T-cell (primary cell): ENCODE measurements around the gene SMIM29. TPM values are rescaled to one million over a fixed set of nuclear protein-coding genes. Genes with fewer than 3 reads are reported as not detected.
A peak's percentile ranks its signal among the peaks of the same experiment; 100 is the strongest.

ENCODE experiments used
- ATAC-seq, 4 experiments: fragments of 200-7000 bp in 3 of 4; fragments of 150-1000 bp in 1 of 4; cut with Tn5 transposase; replicated peaks in 1 of 4; 1 replicate in 3 of 4; 2 replicates in 1 of 4; pipeline ENCODE4 v1.10.0; 2021; ENCODE audit warnings: moderate library complexity in 3 of 4, mild to moderate bottlenecking in 2 of 4, moderate number of reproducible peaks in 1 of 4
- CTCF ChIA-PET, 2 donors: fragments of 300-600 bp; sonication (Branson Sonifier 250); formaldehyde crosslinking; loops; one replicate each; lab custom pipeline; 2022; ENCODE audit warnings: antibody characterized with exemption in 2 of 2; lab: Charles Lee
- POLR2A ChIA-PET, 2 donors: fragments of 300-600 bp; sonication (Branson Sonifier 250); formaldehyde crosslinking; loops; one replicate each; lab custom pipeline; 2022; ENCODE audit warnings: antibody characterized with exemption in 2 of 2; lab: Charles Lee
- DNase-seq, 35 experiments: peaks; one replicate each; pipeline versions ENCODE4 v3.0.0 to v3.0.0-alpha.2; 2013 to 2023
- H3K27ac ChIP-seq: one replicate; pipeline ENCODE4 v1.5.1; 2013; ENCODE audit warnings: low read length
- H3K27me3 ChIP-seq, 2 experiments: replicated peaks in 1 of 2; 1 replicate in 1 of 2; 2 replicates in 1 of 2; pipeline versions ENCODE4 v1.6.1 to v1.7.0; 2013; ENCODE audit warnings: low read length in 1 of 2, mixed read lengths in 1 of 2; ENCODE audit not compliant: control insufficient read depth in 2 of 2, insufficient read depth in 2 of 2; ENCODE audit errors: extremely low read depth in 1 of 2
- H3K36me3 ChIP-seq, 2 donors: 1 replicate in 1 of 2; 2 replicates in 1 of 2; pipeline versions ENCODE4 v1.6.1 to v1.7.0; 2013; ENCODE audit warnings: low read length in 1 of 2; ENCODE audit not compliant: control insufficient read depth in 2 of 2, insufficient read depth in 1 of 2; ENCODE audit errors: extremely low read depth in 1 of 2
- H3K4me1 ChIP-seq, 2 experiments: 1 replicate in 1 of 2; 2 replicates in 1 of 2; pipeline versions ENCODE4 v1.6.1 to v1.7.0; 2013; ENCODE audit warnings: low read length in 2 of 2, mixed read lengths in 1 of 2; ENCODE audit not compliant: insufficient read depth in 2 of 2, control insufficient read depth in 1 of 2; ENCODE audit errors: extremely low read depth in 1 of 2
- H3K4me3 ChIP-seq, 2 donors: 1 replicate in 1 of 2; 2 replicates in 1 of 2; pipeline versions ENCODE4 v1.5.1 to v1.7.0; 2013; ENCODE audit warnings: mild to moderate bottlenecking in 2 of 2, low read length in 1 of 2, moderate library complexity in 1 of 2; ENCODE audit not compliant: control insufficient read depth in 1 of 2; ENCODE audit errors: extremely low read depth in 1 of 2
- H3K9me3 ChIP-seq: 2 replicates; pipeline ENCODE4 v1.7.0; 2013
- H3K27ac Mint-ChIP-seq, 2 donors: one replicate each; pipeline ENCODE4 v1.8.0; 2020 to 2021; ENCODE audit warnings: mild to moderate bottlenecking in 2 of 2, mixed read lengths in 2 of 2
- H3K27me3 Mint-ChIP-seq, 2 donors: one replicate each; pipeline ENCODE4 v1.8.0; 2021 to 2022; ENCODE audit warnings: mixed read lengths in 2 of 2
- H3K36me3 Mint-ChIP-seq: one replicate; pipeline ENCODE4 v1.8.0; 2021; ENCODE audit warnings: mixed read lengths
- H3K4me1 Mint-ChIP-seq, 3 donors: one replicate each; pipeline ENCODE4 v1.8.0; 2020 to 2022; ENCODE audit warnings: mixed read lengths in 3 of 3, mild to moderate bottlenecking in 1 of 3
- H3K4me3 Mint-ChIP-seq, 3 donors: one replicate each; pipeline ENCODE4 v1.8.0; 2020 to 2022; ENCODE audit warnings: mild to moderate bottlenecking in 3 of 3, mixed read lengths in 3 of 3, moderate library complexity in 3 of 3
- H3K9me3 Mint-ChIP-seq, 3 donors: one replicate each; pipeline ENCODE4 v1.8.0; 2020 to 2022; ENCODE audit warnings: mixed read lengths in 3 of 3
- WGBS: methylation state at CpG from one replicate; pipeline ENCODE4 v1.1.5; 2013; ENCODE audit warnings: missing lambda C conversion rate; ENCODE audit not compliant: insufficient coverage; 5-methylcytosine and 5-hydroxymethylcytosine counted together
- total RNA-seq, 35 experiments: library from RNA in 6 of 35; stranded (reverse) in 6 of 35; fragments of 120-200 nt in 1 of 35; gene quantifications; one replicate each; pipeline versions ENCODE4 v1.2.1 to v1.2.4 and lab custom pipeline; 2013 to 2026

Gene SMIM29
- total RNA-seq, 5 donors from 2014 or later (not counting 1 experiment from before 2014, with no cell fraction given): 16.4 to 33.8 (median 30.5) TPM

DNA sequence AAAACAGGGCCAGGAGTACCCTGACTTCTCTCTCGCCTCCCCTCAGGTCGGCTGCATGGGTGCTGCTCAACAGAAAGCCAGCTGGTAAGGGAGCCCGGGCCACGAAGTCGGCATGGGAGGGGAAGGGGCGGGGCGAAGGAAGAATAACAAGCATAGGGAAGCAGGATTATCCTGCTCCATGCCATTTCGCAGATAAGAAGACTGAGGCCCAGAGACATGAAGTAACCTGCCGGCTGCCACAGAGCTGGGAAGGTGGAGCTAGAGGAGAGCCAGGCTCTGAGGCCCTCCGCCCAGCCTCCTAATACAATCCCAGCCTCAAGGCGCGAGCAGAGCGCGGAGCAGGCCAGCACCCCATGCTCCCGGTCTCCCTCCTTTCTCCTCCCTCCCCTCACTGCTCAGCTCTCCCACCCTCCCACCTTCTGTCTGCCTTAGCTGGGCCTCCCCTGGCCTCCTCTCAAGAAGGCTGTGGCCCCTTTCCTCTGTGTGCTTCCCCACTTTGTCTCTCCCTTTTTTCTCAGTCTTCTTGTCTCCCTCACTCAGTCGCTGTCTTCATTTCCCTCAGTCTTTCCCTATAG lies 25.3 kb downstream of the SMIM29 start:
- Mint-ChIP-seq H3K4me1 (peaks cover 12 to 30% (median 21%) of the 10 kb centered on the region in 3 donors), H3K9me3 (no peaks in the 10 kb centered on the region), H3K4me3 (peak overlapping the region in 2 of 3 donors; percentile 58 to 60), H3K27me3 (no peaks in the 10 kb centered on the region), H3K36me3 (no peaks in the 10 kb centered on the region), H3K27ac (peak overlapping the region; percentile 91)
- ChIA-PET CTCF (interaction anchor here (0.6 to 1.6 kb wide), 10 partner anchors 13 to 449 kb away, joined by 3 to 14 read pairs (median 3); partner anchors contain the start of genes HMGA1 (in 1 of the 2) and SMIM29 (in 1 of the 2)), POLR2A (interaction anchor here in 1 of 2 donors (1.0 to 1.3 kb wide), 2 partner anchors 13 to 41 kb away, joined by 5 to 10 read pairs; partner anchors contain the start of gene HMGA1)
- DNase-seq: no peak
- H3K4me1 ChIP-seq: peaks cover 9 to 13% of the 10 kb centered on the region in 2 experiments
- no peaks in the 10 kb centered on the region for H3K27me3 ChIP-seq
- 59% methylated on average over 9 of the region's 16 CpGs for WGBS
- no peak for ATAC-seq
- H3K9me3 ChIP-seq: no peaks in the 10 kb centered on the region
- no peaks in the 10 kb centered on the region for H3K36me3 ChIP-seq
- H3K27ac ChIP-seq: peak overlapping the region; percentile 75
- no peak overlapping the region for H3K4me3 ChIP-seq

DNA sequence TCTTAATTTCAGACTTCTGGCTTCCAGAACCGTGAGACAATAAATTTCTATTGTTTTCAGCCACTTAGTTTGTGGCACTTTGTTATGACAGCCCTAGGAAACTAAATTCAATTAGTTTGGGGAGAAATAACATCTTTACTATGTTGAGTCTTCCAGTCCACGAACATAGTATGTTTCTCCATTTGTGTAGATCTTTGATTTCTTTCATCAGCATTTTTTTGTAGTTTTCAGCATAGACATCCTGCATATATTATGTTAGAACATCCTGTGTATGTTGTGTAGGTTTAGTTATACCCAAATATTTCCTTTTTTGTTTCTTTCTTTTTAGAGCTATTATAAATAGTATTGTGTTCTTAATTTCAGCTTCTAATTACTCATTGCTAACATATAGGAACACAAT lies 30.1 kb downstream of the SMIM29 start:
- H3K4me1 Mint-ChIP-seq: peaks cover 11 to 15% (median 11%) of the 10 kb centered on the region in 3 donors
- H3K27ac Mint-ChIP-seq: peak overlapping the region in 1 of 2 donors; percentile 13
- DNase-seq (no peak), ATAC-seq (no peak)
- peaks cover 5 to 6% of the 10 kb centered on the region in 2 experiments for H3K4me1 ChIP-seq
- no peak overlapping the region for H3K27ac ChIP-seq
- no peaks in the 10 kb centered on the region for H3K36me3 ChIP-seq
- H3K4me3 Mint-ChIP-seq: no peak overlapping the region
- H3K9me3 Mint-ChIP-seq: no peaks in the 10 kb centered on the region
- H3K27me3 Mint-ChIP-seq: no peaks in the 10 kb centered on the region
- H3K36me3 Mint-ChIP-seq: no peaks in the 10 kb centered on the region
- H3K4me3 ChIP-seq: no peak overlapping the region
- ChIA-PET CTCF (interaction anchor here in 1 of 2 donors (0.6 to 0.7 kb wide), 2 partner anchors 200 to 407 kb away, joined by 3 to 4 read pairs; no protein-coding TSS in a partner anchor), POLR2A (no interaction called here)
- WGBS: no CpG with 5 or more reads among the region's 2 CpGs
- H3K9me3 ChIP-seq: no peaks in the 10 kb centered on the region
- no peaks in the 10 kb centered on the region for H3K27me3 ChIP-seq

- Mint-ChIP-seq H3K9me3 (no peaks in the 10 kb centered on the region), H3K4me3 (no peak overlapping the region), H3K4me1 (peaks cover 5 to 6% (median 6%) of the 10 kb centered on the region in 3 donors), H3K27ac (no peak overlapping the region), H3K27me3 (no peaks in the 10 kb centered on the region), H3K36me3 (no peaks in the 10 kb centered on the region)
- ATAC-seq (no peak), DNase-seq (no peak)
- WGBS: 100% methylated on average over 1 of the region's 4 CpGs
- ChIA-PET POLR2A (no interaction called here), CTCF (no interaction called here)
- Histone ChIP-seq H3K27me3 (no peaks in the 10 kb centered on the region), H3K36me3 (no peaks in the 10 kb centered on the region), H3K27ac (no peak overlapping the region), H3K9me3 (no peaks in the 10 kb centered on the region), H3K4me3 (no peak overlapping the region), H3K4me1 (peaks cover 0 to 5% of the 10 kb centered on the region in 2 experiments)
These were observed 35.0 kb downstream of the SMIM29 start for GRCh38 chr6:34213772-34214171.

DNA sequence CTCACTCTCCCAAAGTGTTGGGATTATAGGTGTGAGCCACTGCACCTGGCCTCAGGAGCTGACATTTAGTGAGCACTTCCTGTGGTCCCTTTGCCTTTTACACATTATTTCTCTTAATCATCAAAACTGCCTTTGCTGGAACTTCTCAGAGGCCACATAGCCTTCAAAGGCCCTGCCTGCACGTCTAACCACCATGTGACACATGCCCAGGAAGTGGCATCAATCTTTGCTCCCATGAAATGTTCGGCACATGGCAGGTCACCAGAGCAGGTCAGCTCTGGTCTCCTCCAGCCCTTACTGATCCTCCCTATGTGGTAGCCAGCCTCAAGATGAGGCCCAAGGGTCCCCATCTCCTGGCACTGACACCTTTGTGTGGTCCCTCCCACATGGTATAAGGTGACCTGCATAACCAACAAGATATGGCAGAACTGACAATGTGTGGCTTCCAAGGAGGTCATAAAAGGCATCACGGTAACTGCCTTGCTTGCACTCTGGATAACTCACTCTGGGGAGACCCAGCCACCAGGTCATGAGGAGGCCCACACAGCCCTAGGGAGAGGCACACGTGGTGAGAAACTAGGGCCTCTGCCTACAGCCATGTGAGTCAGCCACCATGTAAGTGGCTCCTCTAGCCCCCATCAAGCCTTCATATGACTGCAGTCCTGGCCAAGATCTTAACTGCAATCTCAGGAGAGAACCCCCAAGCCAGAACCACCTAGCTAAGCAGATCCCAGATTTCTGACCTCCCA lies 40.9 kb downstream of the SMIM29 start:
- POLR2A ChIA-PET: no interaction called here
- ATAC-seq: peak in 1 of 4 experiments; percentile 20
- H3K4me3 Mint-ChIP-seq: no peak overlapping the region

DNA sequence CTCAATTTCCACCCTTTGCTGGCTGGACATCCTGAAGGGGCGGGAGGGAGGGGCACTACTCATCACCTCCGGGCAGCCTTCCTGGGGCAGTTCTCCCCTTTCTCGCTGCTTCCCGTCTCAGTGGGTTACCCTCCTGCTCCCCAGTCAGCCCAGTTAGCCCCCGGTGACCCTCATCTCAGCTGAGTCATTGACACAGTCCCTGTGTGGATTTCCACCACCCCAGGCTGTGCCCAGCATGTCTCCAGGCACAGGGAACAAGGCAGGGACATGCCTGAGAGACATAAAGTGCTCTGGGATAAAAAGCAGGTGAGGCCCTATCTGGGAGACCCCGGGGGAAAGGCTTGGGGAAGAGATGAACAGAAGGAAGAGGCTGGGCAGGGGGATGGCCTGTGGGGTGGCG lies 42.1 kb downstream of the SMIM29 start:
- POLR2A ChIA-PET: no interaction called here
- WGBS: 96% methylated on average over 6 of the region's 7 CpGs
- peaks cover 7 to 14% (median 9%) of the 10 kb centered on the region in 3 donors for H3K4me1 Mint-ChIP-seq
- H3K9me3 Mint-ChIP-seq: no peaks in the 10 kb centered on the region
- Histone ChIP-seq H3K4me1 (peaks cover 0 to 10% of the 10 kb centered on the region in 2 experiments), H3K27me3 (no peaks in the 10 kb centered on the region), H3K36me3 (no peaks in the 10 kb centered on the region), H3K4me3 (no peak overlapping the region), H3K9me3 (no peaks in the 10 kb centered on the region), H3K27ac (no peak overlapping the region)
- no peak for ATAC-seq
- H3K4me3 Mint-ChIP-seq: no peak overlapping the region
- no peaks in the 10 kb centered on the region for H3K27me3 Mint-ChIP-seq
- DNase-seq: no peak
- no peak overlapping the region for H3K27ac Mint-ChIP-seq
- H3K36me3 Mint-ChIP-seq: no peaks in the 10 kb centered on the region
- CTCF ChIA-PET: no interaction called here

More for the DNA sequence above, 40.9 kb downstream of the SMIM29 start:
- Histone ChIP-seq H3K4me1 (peaks cover 0 to 10% of the 10 kb centered on the region in 2 experiments), H3K36me3 (no peaks in the 10 kb centered on the region), H3K4me3 (no peak overlapping the region), H3K9me3 (no peaks in the 10 kb centered on the region), H3K27ac (no peak overlapping the region), H3K27me3 (no peaks in the 10 kb centered on the region)
- 46% methylated on average over 4 of the region's 4 CpGs for WGBS
- Mint-ChIP-seq H3K27ac (peak overlapping the region in 1 of 2 donors; percentile 35), H3K9me3 (no peaks in the 10 kb centered on the region), H3K4me1 (peaks cover 7 to 12% (median 9%) of the 10 kb centered on the region in 3 donors), H3K36me3 (no peaks in the 10 kb centered on the region), H3K27me3 (no peaks in the 10 kb centered on the region)
- DNase-seq: no peak
- CTCF ChIA-PET: interaction anchor here in 1 of 2 donors (0.6 to 0.8 kb wide), 2 partner anchors 18 to 269 kb away, joined by 3 to 4 read pairs; no protein-coding TSS in a partner anchor

DNA sequence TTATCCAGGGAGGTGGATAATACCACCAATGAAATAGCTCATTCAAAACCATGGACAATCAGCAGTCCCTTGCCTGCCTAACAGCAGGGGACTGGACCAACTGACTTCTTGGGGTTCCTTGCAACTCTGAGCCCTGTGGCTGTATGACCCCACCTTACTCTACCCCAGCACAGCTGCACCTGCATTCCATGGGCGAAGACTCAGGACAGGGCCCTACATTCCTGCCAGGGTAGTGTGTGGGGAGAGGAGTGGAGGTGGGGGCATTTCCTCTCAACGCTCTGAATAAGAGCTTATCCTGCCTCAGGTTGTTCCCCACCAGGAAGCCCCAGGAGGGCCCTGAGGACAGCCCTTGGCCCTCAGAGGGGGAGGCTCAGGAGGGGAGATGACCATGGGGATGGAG lies 42.9 kb downstream of the SMIM29 start:
- Mint-ChIP-seq H3K36me3 (no peaks in the 10 kb centered on the region), H3K9me3 (no peaks in the 10 kb centered on the region), H3K27me3 (no peaks in the 10 kb centered on the region), H3K27ac (no peak overlapping the region), H3K4me3 (no peak overlapping the region), H3K4me1 (peaks cover 7 to 14% (median 9%) of the 10 kb centered on the region in 3 donors)
- ChIA-PET CTCF (no interaction called here), POLR2A (interaction anchor here (0.6 to 0.7 kb wide), 2 partner anchors 14 to 43 kb away, joined by 3 to 5 read pairs; no protein-coding TSS in a partner anchor)
- no peaks in the 10 kb centered on the region for H3K36me3 ChIP-seq
- H3K4me1 ChIP-seq: peaks cover 0 to 10% of the 10 kb centered on the region in 2 experiments
- H3K9me3 ChIP-seq: no peaks in the 10 kb centered on the region
- ATAC-seq (no peak), DNase-seq (no peak)
- no peak overlapping the region for H3K27ac ChIP-seq
- H3K4me3 ChIP-seq: no peak overlapping the region
- WGBS: 50% methylated on average over 1 of the region's 2 CpGs
- H3K27me3 ChIP-seq: no peaks in the 10 kb centered on the region
